Transverse colon (tissue), 4 donors: ENCODE data around the gene C2orf78. TPM values are rescaled to one million over a fixed set of nuclear protein-coding genes. Genes with fewer than 3 reads are reported as not detected.
"Not testable (repeated sequence)": the region's sequence is repeated elsewhere in the genome, so short reads cannot be mapped to it uniquely, and the experiment has no call there.

Experiments
- DNase-seq: peaks from one replicate; pipeline ENCODE4 v3.0.0-alpha.2; 2019
- H3K27ac ChIP-seq, 4 donors: fragments of 200-600 bp; sonication (generic); 2 replicates each; pipeline ENCODE4 v1.5.1; 2016 to 2018; ENCODE audit warnings: inconsistent platforms in 4 of 4
- H3K27me3 ChIP-seq: fragments of 200-600 bp; sonication (generic); 2 replicates; pipeline ENCODE4 v1.5.1; 2017; ENCODE audit warnings: inconsistent platforms
- H3K36me3 ChIP-seq, 4 donors: fragments of 200-600 bp; sonication (generic); 2 replicates each; pipeline ENCODE4 v1.5.1; 2017 to 2019; ENCODE audit warnings: inconsistent platforms in 4 of 4
- H3K4me1 ChIP-seq, 4 donors: fragments of 200-600 bp; sonication (generic); 2 replicates each; pipeline ENCODE4 v1.5.1; 2017 to 2020; ENCODE audit warnings: inconsistent platforms in 4 of 4
- H3K4me3 ChIP-seq, 4 donors: fragments of 200-600 bp; sonication (generic); 1 replicate in 1 of 4; 2 replicates in 3 of 4; pipeline versions ENCODE4 v1.5.1 to v1.6.1; 2017 to 2019; ENCODE audit warnings: inconsistent platforms in 4 of 4
- H3K9me3 ChIP-seq, 2 donors: fragments of 200-600 bp; sonication (generic); 2 replicates each; pipeline ENCODE4 v1.5.1; 2017 to 2019; ENCODE audit warnings: inconsistent platforms in 2 of 2
- CTCF ChIP-seq, 5 experiments: fragments of 200-600 bp in 3 of 5; fragments of 450-650 bp in 2 of 5; sonication (generic) in 3 of 5; IDR thresholded peaks; 1 replicate in 2 of 5; 2 replicates in 3 of 5; pipeline ENCODE4 v1.5.1; 2016 to 2017; ENCODE audit warnings: antibody characterized with exemption in 5 of 5, inconsistent platforms in 3 of 5, mild to moderate bottlenecking in 2 of 5, moderate library complexity in 1 of 5
- EP300 ChIP-seq: sonication (generic); formaldehyde crosslinking; IDR thresholded peaks from one replicate; pipeline ENCODE4 v1.6.1; 2017; ENCODE audit warnings: antibody characterized with exemption, low read depth
- POLR2A ChIP-seq: fragments of 450-650 bp; IDR thresholded peaks from one replicate; pipeline ENCODE4 v1.6.1; 2016; ENCODE audit warnings: antibody characterized with exemption, mild to moderate bottlenecking, moderate library complexity
- POLR2AphosphoS5 ChIP-seq, 3 donors: sonication (generic); formaldehyde crosslinking; IDR thresholded peaks; one replicate each; pipeline ENCODE4 v1.6.1; 2016; ENCODE audit warnings: antibody characterized with exemption in 3 of 3
- WGBS, 2 donors: methylation state at CpG; one replicate each; pipeline ENCODE4 v1.1.5; 2018; ENCODE audit warnings: low coverage in 1 of 2; 5-methylcytosine and 5-hydroxymethylcytosine counted together
- in situ Hi-C, 4 donors: fragments of 200-750 bp; cut with MboI; loops; one replicate each; pipeline versions ENCODE4 v1.15.0 to v1.15.1; 2017; ENCODE audit warnings: low sequenced_read_pairs in 3 of 4, low pct_ligation_motif_present in 1 of 4, low pct_unique_long_range_greater_than_20kb in 1 of 4
- intact Hi-C: fragments of 100-400 bp; cut with DNase I; formaldehyde crosslinking; loops from one replicate; pipeline ENCODE4 v1.15.1; 2023; ENCODE audit warnings: low total_unique reads
- total RNA-seq, 4 donors: library from RNA; depleted of rRNA; stranded (reverse); fragments of >200 nt; gene quantifications; one replicate each; pipeline ENCODE4 v1.1.0, GENCODE V29; 2016

The C2orf78 gene
- not detected for total RNA-seq

- H3K4me1 ChIP-seq, H3K9me3 ChIP-seq, DNase-seq, H3K27me3 ChIP-seq, H3K27ac ChIP-seq, H3K36me3 ChIP-seq, intact Hi-C loops, H3K4me3 ChIP-seq: not testable (repeated sequence)
- in situ Hi-C loops, result loop anchor here in 1 of 4 donors (25.0 kb wide), 1 partner anchor 97 kb away; no protein-coding TSS in a partner anchor
- no CpG with 5 or more reads among the region's 3 CpGs for WGBS, 2 donors
Observed at GRCh38 chr2:73783883-73784282, at the start of gene C2orf78. TSS of gene C2orf78 (plus strand) at chr2:73784183. CDS start at chr2:73784310, 127 bp downstream.

- Histone ChIP-seq H3K36me3 (peaks cover 0 to 8% (median 2%) of the 10 kb centered on the region in 4 donors), H3K4me3 (peak overlapping the region in 3 of 4 donors; percentile 59 to 82 (median 64)), H3K27ac (peak overlapping the region; percentile 68 to 82 (median 78)), H3K27me3 (no peaks in the 10 kb centered on the region), H3K9me3 (no peaks in the 10 kb centered on the region), H3K4me1 (peaks cover 8 to 16% (median 9%) of the 10 kb centered on the region in 4 donors)
- in situ Hi-C loops (loop anchor here in 1 of 4 donors (25.0 kb wide), 1 partner anchor 499 kb away; the partner anchor contains the start of genes CCT7 and PRADC1), intact Hi-C loops (no loop called here)
- no peak for DNase-seq
- no peak for TF ChIP-seq EP300
- TF ChIP-seq POLR2A, result no peak
- no peak for TF ChIP-seq POLR2AphosphoS5 (IDR thresholded peaks at IDR 0.05)
- TF ChIP-seq CTCF (IDR thresholded peaks at IDR 0.05), result no peak
- WGBS, 2 donors, result 11 to 13% methylated on average over 8 of the region's 8 CpGs
Observed at GRCh38 chr2:73736378-73736777, 47.6 kb upstream of the C2orf78 start.

GRCh38 chr2:73736855-73737779 lies 46.9 kb upstream of the C2orf78 start, which contains the start of gene TPRKB:
TSS of gene TPRKB (minus strand) at chr2:73737345. CDS start at chr2:73734569, 2,776 bp downstream.
- in situ Hi-C loops, result loop anchor here in 1 of 4 donors (25.0 kb wide), 1 partner anchor 500 kb away; the partner anchor contains the start of genes CCT7 and PRADC1
- H3K9me3 ChIP-seq, result no peaks in the 10 kb centered on the region
- intact Hi-C loops, result no loop called here
- peak; percentile 96 for DNase-seq
- peaks cover 8 to 16% (median 9%) of the 10 kb centered on the region in 4 donors for H3K4me1 ChIP-seq
- 1 to 4% methylated on average over 9 to 49 of the region's 49 CpGs for WGBS, 2 donors
- TF ChIP-seq POLR2A, result peak; percentile 73
- peak; percentile 60 to 90 (median 87) for TF ChIP-seq POLR2AphosphoS5 (IDR thresholded peaks at IDR 0.05)
- TF ChIP-seq EP300, result peak; percentile 41
- TF ChIP-seq CTCF (IDR thresholded peaks at IDR 0.05), result no peak
- H3K4me3 ChIP-seq, result peak within 1 kb of the TSS; percentile 59 to 82 (median 64)
- H3K27ac ChIP-seq, result peak within 1 kb of the TSS; percentile 68 to 82 (median 78)
- H3K27me3 ChIP-seq, result no peaks in the 10 kb centered on the region
- H3K36me3 ChIP-seq, result peaks cover 0 to 4% (median 0%) of the 10 kb centered on the region in 4 donors

GRCh38 chr2:73739101-73739500 lies 44.9 kb upstream of the C2orf78 start:
- 94 to 100% methylated on average over 2 to 3 of the region's 3 CpGs for WGBS, 2 donors
- in situ Hi-C loops (loop anchor here in 1 of 4 donors (25.0 kb wide), 1 partner anchor 502 kb away; the partner anchor contains the start of genes CCT7 and PRADC1), intact Hi-C loops (no loop called here)
- Histone ChIP-seq H3K36me3 (no peaks in the 10 kb centered on the region), H3K9me3 (no peaks in the 10 kb centered on the region), H3K4me1 (peaks cover 8 to 16% (median 9%) of the 10 kb centered on the region in 4 donors), H3K4me3 (no peak overlapping the region), H3K27ac (no peak overlapping the region), H3K27me3 (no peaks in the 10 kb centered on the region)
- no peak for DNase-seq
- no peak for TF ChIP-seq EP300
- no peak for TF ChIP-seq POLR2AphosphoS5 (IDR thresholded peaks at IDR 0.05)
- TF ChIP-seq POLR2A, result no peak
- TF ChIP-seq CTCF (IDR thresholded peaks at IDR 0.05), result no peak
